IPS-20b (cell line): Measurements from ENCODE around the gene BET1.

Source experiments
- H3K27ac ChIP-seq: one replicate; pipeline ENCODE4 v1.5.1; 2013; ENCODE audit warnings: low read length
- H3K27me3 ChIP-seq: 2 replicates; pipeline ENCODE4 v1.6.1; 2013; ENCODE audit warnings: mild to moderate bottlenecking, low read length, inconsistent platforms; ENCODE audit not compliant: insufficient read depth
- H3K36me3 ChIP-seq: 2 replicates; pipeline ENCODE4 v1.6.1; 2013; ENCODE audit warnings: low read depth, mild to moderate bottlenecking, inconsistent platforms, low read length, moderate library complexity; ENCODE audit not compliant: insufficient read depth
- H3K4me1 ChIP-seq: 2 replicates; pipeline ENCODE4 v1.6.1; 2013; ENCODE audit warnings: mild to moderate bottlenecking, control low read depth, inconsistent platforms, low read length, moderate library complexity; ENCODE audit not compliant: insufficient read depth
- H3K4me3 ChIP-seq: 2 replicates; pipeline ENCODE4 v1.5.1; 2013; ENCODE audit warnings: mild to moderate bottlenecking, low read length, inconsistent platforms
- H3K9ac ChIP-seq: 2 replicates; pipeline ENCODE4 v1.6.1; 2013; ENCODE audit warnings: low read depth, mild to moderate bottlenecking, inconsistent platforms, low read length, moderate library complexity
- H3K9me3 ChIP-seq: 2 replicates; pipeline ENCODE4 v1.6.1; 2013; ENCODE audit warnings: mild to moderate bottlenecking, low read depth, low read length, inconsistent platforms; ENCODE audit not compliant: insufficient read depth

Gene BET1

DNA sequence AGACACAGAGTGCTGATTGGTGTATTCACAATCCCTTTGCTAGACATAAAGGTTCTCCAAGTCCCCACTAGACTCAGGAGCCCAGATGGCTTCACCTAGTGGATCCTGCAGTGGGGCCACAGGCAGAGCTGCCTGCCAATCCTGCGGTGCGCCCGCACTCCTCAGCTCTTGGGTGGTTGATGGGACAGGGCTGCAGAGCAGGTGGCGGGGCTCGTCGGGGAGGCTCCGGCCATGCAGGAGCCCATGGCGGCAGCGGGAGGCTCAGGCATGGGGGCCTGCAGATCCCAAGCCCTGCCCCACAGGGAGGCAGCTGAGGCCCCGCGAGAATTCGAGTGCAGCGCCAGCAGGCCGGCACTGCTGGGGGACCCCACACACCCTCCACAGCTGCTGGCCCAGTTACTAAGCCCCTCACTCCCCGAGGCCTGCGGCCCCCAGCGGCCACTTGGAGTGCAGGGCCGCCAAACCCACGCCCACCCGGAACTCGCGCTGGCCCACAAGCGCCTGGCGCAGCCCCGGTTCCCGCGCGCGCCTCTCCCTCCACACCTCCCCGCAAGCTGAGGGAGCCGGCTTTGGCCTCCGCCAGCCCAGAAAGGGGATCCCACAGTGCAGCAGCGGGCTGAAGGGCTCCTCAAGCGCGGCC is 7.7 kb upstream of the BET1 start:
- no peak overlapping the region for H3K9ac ChIP-seq
- H3K27ac ChIP-seq, result no peak overlapping the region
- no peaks in the 10 kb centered on the region for H3K9me3 ChIP-seq
- no peaks in the 10 kb centered on the region for H3K36me3 ChIP-seq
- no peak overlapping the region for H3K4me3 ChIP-seq
- H3K27me3 ChIP-seq, result no peaks in the 10 kb centered on the region
- no peaks in the 10 kb centered on the region for H3K4me1 ChIP-seq

DNA sequence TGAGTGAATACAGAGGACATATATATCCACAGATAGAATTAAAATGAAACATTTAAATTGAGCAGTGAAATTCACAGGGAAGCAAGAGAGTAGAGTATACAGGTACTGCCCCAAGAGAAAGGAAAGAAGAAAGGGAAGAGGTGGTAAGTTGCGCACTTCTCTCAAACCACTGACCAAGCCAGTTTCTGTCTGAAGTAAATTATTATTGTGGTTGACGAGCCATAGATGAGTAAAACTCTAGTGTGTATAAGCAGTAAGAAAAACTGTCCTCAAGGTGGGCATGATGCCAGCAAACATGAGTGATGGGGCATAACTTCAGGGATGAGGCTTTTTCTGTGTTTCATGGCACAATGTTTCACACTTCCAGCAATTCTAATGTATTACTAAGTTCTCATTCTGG is 4.4 kb upstream of the BET1 start:
- H3K27me3 ChIP-seq, result no peaks in the 10 kb centered on the region
- H3K9ac ChIP-seq, result no peak overlapping the region
- H3K4me1 ChIP-seq, result no peaks in the 10 kb centered on the region
- no peak overlapping the region for H3K4me3 ChIP-seq
- H3K36me3 ChIP-seq, result no peaks in the 10 kb centered on the region
- no peaks in the 10 kb centered on the region for H3K9me3 ChIP-seq
- no peak overlapping the region for H3K27ac ChIP-seq

DNA sequence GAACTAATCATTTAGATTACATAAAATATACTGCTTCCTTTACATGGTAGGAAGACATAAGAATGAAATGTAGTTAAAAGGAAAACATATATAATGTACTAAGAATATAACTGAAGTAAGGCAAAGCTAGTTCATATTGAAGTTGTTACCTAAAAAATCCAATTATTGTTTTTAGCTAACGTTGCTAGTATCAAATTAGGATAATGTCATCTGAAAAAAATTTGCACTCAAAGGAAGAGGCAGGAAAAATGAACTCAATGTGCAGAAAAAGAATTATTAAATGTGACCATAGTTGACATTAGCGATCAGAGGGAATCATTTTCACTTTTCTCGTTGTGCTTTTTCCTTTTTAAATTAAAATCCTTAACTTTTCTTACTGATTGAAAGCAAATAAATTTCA is 1.6 kb upstream of the BET1 start:
- H3K27ac ChIP-seq, result no peak overlapping the region
- H3K4me1 ChIP-seq, result no peaks in the 10 kb centered on the region
- H3K36me3 ChIP-seq, result no peaks in the 10 kb centered on the region
- H3K9me3 ChIP-seq, result no peaks in the 10 kb centered on the region
- no peaks in the 10 kb centered on the region for H3K27me3 ChIP-seq
- H3K9ac ChIP-seq, result no peak overlapping the region
- H3K4me3 ChIP-seq, result no peak overlapping the region

DNA sequence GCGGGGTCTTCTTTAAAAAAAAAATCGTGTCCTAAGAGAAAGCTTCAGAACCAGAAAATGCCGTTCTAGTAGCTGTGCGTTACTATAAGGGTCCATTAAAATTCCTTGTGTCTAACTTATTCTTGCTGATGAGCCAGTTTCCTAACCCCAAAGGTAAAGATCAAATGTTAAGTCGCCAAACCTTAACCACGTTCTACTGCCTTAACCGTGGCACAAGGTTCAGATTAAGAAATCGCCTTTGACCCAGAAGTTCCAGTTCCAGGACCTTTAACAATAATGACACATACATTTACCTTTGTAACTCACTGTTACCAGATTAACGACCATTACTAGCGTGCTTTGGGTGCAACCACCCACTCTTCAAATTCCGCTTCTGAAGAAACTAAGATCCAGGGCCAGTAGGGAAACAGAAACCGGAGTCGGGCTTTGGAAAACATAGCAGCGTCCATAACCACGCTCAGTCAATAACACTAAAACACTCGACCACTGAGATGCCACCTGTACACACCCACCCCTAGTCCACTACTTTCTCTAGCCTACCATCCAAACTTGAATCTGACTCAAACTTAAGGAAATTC is 620 bp downstream of the BET1 start:
- H3K4me3 ChIP-seq, result peak overlapping the region; percentile 96
- no peaks in the 10 kb centered on the region for H3K9me3 ChIP-seq
- peak overlapping the region; percentile 89 for H3K9ac ChIP-seq
- H3K27me3 ChIP-seq, result no peaks in the 10 kb centered on the region
- H3K27ac ChIP-seq, result peak overlapping the region; percentile 46
- no peaks in the 10 kb centered on the region for H3K4me1 ChIP-seq
- H3K36me3 ChIP-seq, result no peaks in the 10 kb centered on the region

DNA sequence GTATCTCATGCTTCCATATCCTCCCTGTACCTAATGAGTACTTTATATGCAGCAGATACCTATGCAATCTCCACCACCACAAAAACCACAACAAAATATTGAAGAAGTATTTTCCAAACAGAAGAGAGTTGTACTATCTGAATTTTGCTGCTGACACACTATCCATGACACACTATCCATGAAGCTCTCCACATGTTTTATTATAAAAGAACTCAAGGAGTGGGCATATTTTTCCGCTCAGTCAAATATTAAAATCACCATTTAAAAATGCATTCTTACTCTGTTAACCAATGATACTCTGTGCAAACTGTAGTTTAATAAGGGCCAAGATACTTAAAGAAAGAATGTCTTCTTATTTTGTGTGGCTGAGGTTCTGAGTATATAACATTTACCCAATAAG is 2.8 kb downstream of the BET1 start:
- Histone ChIP-seq H3K4me3 (no peak overlapping the region), H3K4me1 (no peaks in the 10 kb centered on the region; the same call in 1 of the 2 replicates), H3K9me3 (no peaks in the 10 kb centered on the region), H3K27me3 (no peaks in the 10 kb centered on the region), H3K36me3 (peaks cover 9% of the 10 kb centered on the region; the same call in 1 of the 2 replicates), H3K9ac (no peak overlapping the region), H3K27ac (no peak overlapping the region)

DNA sequence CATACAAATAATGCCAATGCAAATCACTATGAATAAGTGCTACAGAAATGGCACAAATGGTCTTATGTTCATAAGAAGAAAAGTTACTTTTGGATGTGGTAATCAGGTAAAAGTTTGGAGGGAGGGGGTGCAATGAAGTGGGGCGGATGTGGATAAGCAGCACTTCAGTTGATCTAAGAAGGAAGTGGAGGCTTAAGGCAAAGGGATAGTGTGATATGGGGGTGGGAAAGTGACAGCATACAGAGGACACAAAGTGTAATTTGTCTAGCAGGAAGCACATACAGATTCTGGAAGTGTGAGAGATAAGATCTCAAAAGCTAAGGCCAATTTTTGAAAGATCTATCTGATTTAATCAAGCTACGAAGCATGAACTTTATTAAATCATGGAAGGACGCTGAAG is 6.3 kb downstream of the BET1 start:
- H3K4me3 ChIP-seq, result no peak overlapping the region
- peaks cover 30% of the 10 kb centered on the region; the same call in 1 of the 2 replicates for H3K36me3 ChIP-seq
- H3K27ac ChIP-seq, result no peak overlapping the region
- H3K4me1 ChIP-seq, result no peaks in the 10 kb centered on the region; the same call in 1 of the 2 replicates
- no peak overlapping the region for H3K9ac ChIP-seq
- no peaks in the 10 kb centered on the region for H3K27me3 ChIP-seq
- H3K9me3 ChIP-seq, result no peaks in the 10 kb centered on the region

DNA sequence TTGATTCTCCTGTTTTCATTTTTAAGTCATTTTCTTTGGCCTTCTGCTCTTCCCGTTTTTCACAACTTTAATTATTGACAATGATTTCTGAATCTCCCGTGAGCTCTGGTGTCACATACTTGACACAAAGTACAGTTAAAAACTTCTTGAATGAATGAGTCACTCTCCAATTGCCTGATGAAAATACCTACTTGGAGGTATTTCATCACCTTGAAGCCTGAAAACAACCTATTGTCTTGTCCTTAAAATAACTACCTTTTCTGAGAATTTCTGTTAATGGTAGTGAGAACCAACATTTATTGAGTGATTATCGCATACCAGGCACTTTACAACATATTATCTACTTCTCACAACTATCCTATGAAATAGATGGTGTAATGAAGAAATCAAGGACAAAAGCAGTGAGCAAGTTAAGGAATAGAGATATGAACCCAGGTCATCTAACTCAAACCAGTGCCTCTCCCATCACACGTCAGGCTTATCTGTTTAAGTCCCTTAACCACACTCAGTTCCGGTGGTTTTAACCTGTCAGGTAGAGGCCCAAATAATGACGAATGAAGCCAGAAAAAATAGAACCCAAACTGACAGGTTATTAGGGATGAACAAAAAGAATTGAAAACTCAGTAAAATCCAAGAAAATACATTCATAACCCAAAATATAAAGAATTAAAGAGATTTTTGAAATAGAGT is 11.6 kb downstream of the BET1 start:
- H3K36me3 ChIP-seq, result peaks cover 23% of the 10 kb centered on the region
- H3K4me1 ChIP-seq, result no peaks in the 10 kb centered on the region
- no peaks in the 10 kb centered on the region for H3K27me3 ChIP-seq
- H3K9ac ChIP-seq, result no peak overlapping the region
- no peak overlapping the region for H3K27ac ChIP-seq
- H3K4me3 ChIP-seq, result no peak overlapping the region
- no peaks in the 10 kb centered on the region for H3K9me3 ChIP-seq

DNA sequence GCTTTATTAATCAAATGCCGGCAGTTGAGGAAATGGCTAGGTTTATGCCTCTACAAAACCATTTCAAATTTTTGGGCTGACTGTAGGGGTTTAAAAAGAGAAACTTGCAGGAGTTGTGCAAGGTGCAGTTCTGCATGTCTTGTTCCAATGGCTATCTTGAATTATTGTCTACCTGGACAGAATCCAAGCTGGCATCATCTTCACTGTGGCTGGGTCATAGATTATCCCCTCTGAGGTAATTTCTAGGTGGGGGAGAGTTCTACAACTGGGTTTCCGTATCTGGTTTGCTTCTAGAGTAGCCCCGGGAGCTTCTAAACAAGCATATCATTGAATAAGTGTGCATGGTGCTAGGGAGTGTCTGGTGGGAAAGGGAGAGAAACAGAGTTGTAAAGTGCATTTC is 16.9 kb downstream of the BET1 start:
- peaks cover 9% of the 10 kb centered on the region; the same call in 1 of the 2 replicates for H3K4me1 ChIP-seq
- no peaks in the 10 kb centered on the region for H3K27me3 ChIP-seq
- no peaks in the 10 kb centered on the region for H3K9me3 ChIP-seq
- no peak overlapping the region for H3K9ac ChIP-seq
- H3K27ac ChIP-seq, result no peak overlapping the region
- no peaks in the 10 kb centered on the region; the same call in 1 of the 2 replicates for H3K36me3 ChIP-seq
- H3K4me3 ChIP-seq, result no peak overlapping the region

DNA sequence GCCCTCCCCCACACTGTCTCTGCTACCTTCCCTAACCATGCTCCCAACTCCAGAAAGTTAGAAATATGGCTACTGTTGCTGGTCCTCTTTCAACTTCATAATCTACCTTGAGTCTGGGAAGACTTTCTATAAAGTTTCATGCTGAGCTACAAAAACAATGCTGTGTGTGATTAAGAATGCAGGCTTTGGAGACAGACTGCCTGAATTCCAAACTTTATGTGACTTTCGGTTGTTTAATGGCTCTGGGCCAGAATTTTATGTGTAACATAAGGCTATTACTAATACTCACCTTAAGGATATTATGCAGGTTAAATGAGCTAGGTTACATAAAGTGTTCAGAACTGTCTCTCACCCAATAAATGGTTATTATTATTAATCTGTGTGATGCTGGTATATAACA is 19.1 kb downstream of the BET1 start:
- H3K4me1 ChIP-seq, result peaks cover 26% of the 10 kb centered on the region; the same call in 1 of the 2 replicates
- no peaks in the 10 kb centered on the region for H3K9me3 ChIP-seq
- H3K4me3 ChIP-seq, result no peak overlapping the region
- no peak overlapping the region for H3K9ac ChIP-seq
- no peak overlapping the region for H3K27ac ChIP-seq
- no peaks in the 10 kb centered on the region for H3K27me3 ChIP-seq
- H3K36me3 ChIP-seq, result no peaks in the 10 kb centered on the region

DNA sequence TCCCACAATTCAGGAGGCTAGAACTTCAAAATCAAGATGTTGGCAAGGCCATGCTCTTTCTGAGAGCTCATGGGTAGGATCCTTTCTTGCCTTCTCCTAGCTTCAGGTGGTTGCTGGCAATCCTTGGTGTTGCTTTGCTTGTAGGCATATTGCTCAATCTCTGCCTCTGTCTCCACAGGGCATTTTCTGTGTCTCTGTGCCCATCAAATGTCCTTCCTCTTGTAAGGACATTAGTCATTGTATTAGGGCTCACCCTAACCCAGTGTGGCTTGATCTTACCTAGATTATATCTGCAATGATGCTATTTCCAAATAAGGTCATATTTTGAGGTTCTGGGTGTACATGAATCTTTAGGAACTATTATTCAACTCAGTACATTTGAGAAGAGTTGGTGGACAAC is 20.1 kb downstream of the BET1 start:
- H3K9me3 ChIP-seq, result no peaks in the 10 kb centered on the region
- H3K9ac ChIP-seq, result no peak overlapping the region
- H3K4me3 ChIP-seq, result no peak overlapping the region
- H3K36me3 ChIP-seq, result no peaks in the 10 kb centered on the region
- H3K27ac ChIP-seq, result no peak overlapping the region
- no peaks in the 10 kb centered on the region for H3K27me3 ChIP-seq
- H3K4me1 ChIP-seq, result peaks cover 26% of the 10 kb centered on the region; the same call in 1 of the 2 replicates

DNA sequence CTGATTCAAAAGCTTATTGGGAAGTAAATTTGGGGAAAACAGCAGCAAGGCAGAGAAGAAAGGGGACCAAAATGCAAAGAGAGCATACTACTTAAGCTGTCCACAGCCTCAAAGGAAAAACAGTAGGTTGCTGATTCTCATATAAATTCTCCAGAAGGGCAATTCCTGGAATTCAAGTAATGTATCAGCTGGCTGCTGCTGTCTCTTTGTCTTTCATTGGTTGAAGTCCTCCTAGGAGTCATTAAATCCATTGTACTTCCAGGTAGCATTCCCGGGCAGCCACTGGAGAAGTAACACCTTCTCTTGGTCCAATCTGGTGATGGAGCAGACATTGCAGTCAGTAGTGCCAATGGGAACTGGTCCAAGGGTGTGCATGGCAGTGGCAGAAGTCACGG is 22.7 kb downstream of the BET1 start:
- H3K36me3 ChIP-seq, result no peaks in the 10 kb centered on the region
- no peaks in the 10 kb centered on the region for H3K9me3 ChIP-seq
- H3K4me1 ChIP-seq, result peaks cover 26% of the 10 kb centered on the region; the same call in 1 of the 2 replicates
- no peak overlapping the region for H3K27ac ChIP-seq
- no peaks in the 10 kb centered on the region for H3K27me3 ChIP-seq
- H3K9ac ChIP-seq, result 0 out of 2 replicates have a peak overlapping the region, but pooled peaks have one; percentile 8
- H3K4me3 ChIP-seq, result no peak overlapping the region
